Tibial nerve (tissue), 4 donors: ENCODE data around the gene ITCH. TPM values are rescaled to one million over a fixed set of nuclear protein-coding genes. Genes with fewer than 3 reads are reported as not detected.
"Not testable (repeated sequence)": the region's sequence is repeated elsewhere in the genome, so short reads cannot be mapped to it uniquely, and the experiment has no call there.

Source experiments
- DNase-seq, 2 donors: peaks; one replicate each; pipeline ENCODE4 v3.0.0-alpha.2; 2019; ENCODE audit warnings: low spot score in 2 of 2
- H3K27ac ChIP-seq, 4 donors: fragments of 200-600 bp; sonication (generic) in 3 of 4; one replicate each; pipeline ENCODE4 v1.5.1; 2017 to 2019; ENCODE audit warnings: mild to moderate bottlenecking in 1 of 4
- H3K27me3 ChIP-seq, 2 donors: fragments of 200-600 bp; sonication (generic) in 1 of 2; one replicate each; pipeline versions ENCODE4 v1.5.1 to v1.6.0; 2017 to 2019
- H3K36me3 ChIP-seq, 3 donors: fragments of 200-600 bp; sonication (generic); one replicate each; pipeline ENCODE4 v1.5.1; 2018 to 2019
- H3K4me1 ChIP-seq, 4 donors: fragments of 200-600 bp; sonication (generic) in 3 of 4; one replicate each; pipeline ENCODE4 v1.5.1; 2017 to 2019
- H3K4me3 ChIP-seq, 4 donors: fragments of 200-600 bp; sonication (generic) in 3 of 4; one replicate each; pipeline ENCODE4 v1.5.1; 2017 to 2019; ENCODE audit warnings: mild to moderate bottlenecking in 1 of 4, moderate library complexity in 1 of 4
- H3K9me3 ChIP-seq, 4 donors: fragments of 200-600 bp; sonication (generic) in 3 of 4; one replicate each; pipeline ENCODE4 v1.5.1; 2017 to 2019
- EP300 ChIP-seq, 2 donors: sonication (generic); formaldehyde crosslinking; IDR thresholded peaks; one replicate each; pipeline ENCODE4 v1.6.1; 2017; ENCODE audit warnings: antibody characterized with exemption in 2 of 2, mild to moderate bottlenecking in 1 of 2
- POLR2A ChIP-seq, 2 donors: fragments of 450-650 bp; IDR thresholded peaks; one replicate each; pipeline ENCODE4 v1.6.1; 2017; ENCODE audit warnings: antibody characterized with exemption in 2 of 2, mild to moderate bottlenecking in 2 of 2, moderate library complexity in 2 of 2
- WGBS, 2 donors: methylation state at CpG; one replicate each; pipeline ENCODE4 v1.1.5; 2018; 5-methylcytosine and 5-hydroxymethylcytosine counted together
- total RNA-seq, 4 donors: library from RNA; depleted of rRNA; stranded (reverse); fragments of >200 nt; gene quantifications; one replicate each; pipeline ENCODE4 v1.1.0, GENCODE V29; 2016
- TF ChIP-seq, protein P1 (sequence below), 5 experiments: fragments of 200-600 bp in 3 of 5; fragments of 450-650 bp in 2 of 5; sonication (generic) in 3 of 5; IDR thresholded peaks; one replicate each; pipeline ENCODE4 v1.5.1; 2016 to 2019; ENCODE audit warnings: antibody characterized with exemption in 5 of 5, mild to moderate bottlenecking in 3 of 5, moderate library complexity in 2 of 5

Gene ITCH
- total RNA-seq, 4 donors from 2014 or later: 48.4 to 85.4 (median 62.8) TPM

DNA sequence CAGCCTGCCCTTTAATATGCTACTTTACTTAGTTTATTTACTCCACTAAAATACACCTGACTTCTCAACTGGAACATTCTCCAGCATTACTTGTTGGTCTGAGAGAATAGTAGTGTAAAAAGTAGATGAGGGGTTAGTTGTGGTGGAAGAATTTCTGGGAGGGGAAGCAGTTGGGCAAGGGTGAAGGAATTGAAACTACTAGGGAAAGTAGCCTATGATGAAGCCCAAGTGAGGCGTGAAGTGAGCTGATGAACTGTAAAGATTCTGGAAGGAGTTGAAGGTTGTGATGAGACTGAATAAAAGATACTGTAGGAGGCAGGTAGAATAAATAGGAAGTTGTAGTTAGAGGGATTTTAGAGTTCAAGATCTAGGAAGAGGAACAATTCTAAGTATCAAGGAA lies 72.5 kb downstream of the ITCH start:
- DNase-seq: no peak
- H3K36me3 ChIP-seq: peaks cover 0 to 32% (median 0%) of the 10 kb centered on the region in 3 donors
- H3K9me3 ChIP-seq: no peaks in the 10 kb centered on the region
- 87 to 91% methylated on average over 1 of the region's 1 CpG for WGBS, 2 donors
- no peaks in the 10 kb centered on the region for H3K27me3 ChIP-seq
- H3K4me3 ChIP-seq: no peak overlapping the region
- H3K4me1 ChIP-seq: peaks cover 0 to 7% (median 0%) of the 10 kb centered on the region in 4 donors
- no peak for TF ChIP-seq POLR2A (IDR thresholded peaks at IDR 0.05)
- no peak for TF ChIP-seq EP300 (IDR thresholded peaks at IDR 0.05)
- TF ChIP-seq, protein P1, sequence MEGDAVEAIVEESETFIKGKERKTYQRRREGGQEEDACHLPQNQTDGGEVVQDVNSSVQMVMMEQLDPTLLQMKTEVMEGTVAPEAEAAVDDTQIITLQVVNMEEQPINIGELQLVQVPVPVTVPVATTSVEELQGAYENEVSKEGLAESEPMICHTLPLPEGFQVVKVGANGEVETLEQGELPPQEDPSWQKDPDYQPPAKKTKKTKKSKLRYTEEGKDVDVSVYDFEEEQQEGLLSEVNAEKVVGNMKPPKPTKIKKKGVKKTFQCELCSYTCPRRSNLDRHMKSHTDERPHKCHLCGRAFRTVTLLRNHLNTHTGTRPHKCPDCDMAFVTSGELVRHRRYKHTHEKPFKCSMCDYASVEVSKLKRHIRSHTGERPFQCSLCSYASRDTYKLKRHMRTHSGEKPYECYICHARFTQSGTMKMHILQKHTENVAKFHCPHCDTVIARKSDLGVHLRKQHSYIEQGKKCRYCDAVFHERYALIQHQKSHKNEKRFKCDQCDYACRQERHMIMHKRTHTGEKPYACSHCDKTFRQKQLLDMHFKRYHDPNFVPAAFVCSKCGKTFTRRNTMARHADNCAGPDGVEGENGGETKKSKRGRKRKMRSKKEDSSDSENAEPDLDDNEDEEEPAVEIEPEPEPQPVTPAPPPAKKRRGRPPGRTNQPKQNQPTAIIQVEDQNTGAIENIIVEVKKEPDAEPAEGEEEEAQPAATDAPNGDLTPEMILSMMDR (IDR thresholded peaks at IDR 0.05): no peak
- H3K27ac ChIP-seq: no peak overlapping the region

DNA sequence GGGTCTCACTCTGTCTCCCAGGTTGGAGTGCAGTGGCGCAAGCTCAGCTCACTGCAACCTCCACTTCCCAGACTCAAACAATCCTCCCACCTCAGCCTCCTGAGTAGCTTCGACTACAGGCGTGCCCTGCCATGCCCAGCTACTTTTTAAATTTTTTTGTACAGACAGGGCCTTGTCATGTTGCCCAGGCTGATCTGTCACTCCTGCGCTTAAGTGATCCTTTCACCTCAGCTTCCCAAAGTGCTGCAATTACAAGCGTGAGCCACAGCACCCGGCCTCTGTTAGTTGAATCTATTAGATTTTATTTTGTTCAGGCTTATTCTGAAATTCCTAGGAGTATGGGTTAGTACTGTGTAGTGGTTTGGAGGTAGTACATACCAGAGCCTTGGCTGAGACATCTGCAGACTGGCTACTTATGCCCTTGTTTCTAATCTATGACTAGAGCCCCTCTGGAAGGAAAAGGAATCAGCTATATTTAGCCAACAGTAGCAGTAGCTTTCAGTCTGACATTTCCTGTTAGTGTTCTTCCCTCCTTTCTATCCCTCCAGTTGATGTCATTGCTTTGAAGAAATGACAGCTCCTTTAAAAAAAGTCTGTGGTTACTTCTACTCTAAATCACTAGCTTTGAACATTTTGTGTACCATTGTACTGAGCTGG lies 74.4 kb downstream of the ITCH start:
- Histone ChIP-seq H3K4me3 (no peak overlapping the region), H3K9me3 (no peaks in the 10 kb centered on the region), H3K4me1 (peaks cover 0 to 7% (median 0%) of the 10 kb centered on the region in 4 donors), H3K27ac (no peak overlapping the region), H3K36me3 (peaks cover 0 to 51% (median 0%) of the 10 kb centered on the region in 3 donors), H3K27me3 (no peaks in the 10 kb centered on the region)
- TF ChIP-seq, protein P1 (IDR thresholded peaks at IDR 0.05): no peak
- no peak for TF ChIP-seq EP300 (IDR thresholded peaks at IDR 0.05)
- no peak for TF ChIP-seq POLR2A (IDR thresholded peaks at IDR 0.05)
- DNase-seq: no peak
- 65 to 78% methylated on average over 6 of the region's 6 CpGs for WGBS, 2 donors

DNA sequence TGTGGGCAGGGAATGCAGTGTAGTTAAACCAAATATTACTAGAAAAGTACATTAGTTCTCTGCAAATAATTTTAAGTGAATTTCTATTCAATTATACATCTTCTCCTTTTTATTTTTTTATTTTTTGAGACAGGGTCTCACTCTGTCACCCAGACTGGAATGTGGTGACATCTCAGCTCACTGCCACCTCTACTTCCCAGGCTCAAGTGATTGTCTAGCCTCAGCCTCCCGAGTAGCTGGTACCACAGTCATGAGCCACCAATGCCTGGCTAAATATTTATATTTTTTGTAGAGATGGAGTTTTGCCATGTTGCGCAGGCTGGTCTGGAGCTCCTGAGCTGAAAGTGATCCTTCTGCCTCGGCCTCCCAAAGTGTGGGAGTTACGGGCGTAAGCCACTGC lies 76.1 kb downstream of the ITCH start:
- no peak overlapping the region for H3K27ac ChIP-seq
- peaks cover 0 to 7% (median 0%) of the 10 kb centered on the region in 4 donors for H3K4me1 ChIP-seq
- 94 to 95% methylated on average over 5 of the region's 5 CpGs for WGBS, 2 donors
- H3K27me3 ChIP-seq: no peaks in the 10 kb centered on the region
- H3K36me3 ChIP-seq: peaks cover 0 to 63% (median 0%) of the 10 kb centered on the region in 3 donors
- no peak for DNase-seq
- TF ChIP-seq, protein P1 (IDR thresholded peaks at IDR 0.05): no peak
- TF ChIP-seq EP300 (IDR thresholded peaks at IDR 0.05) (no peak), POLR2A (IDR thresholded peaks at IDR 0.05) (no peak)
- H3K9me3 ChIP-seq: no peaks in the 10 kb centered on the region
- H3K4me3 ChIP-seq: no peak overlapping the region

DNA sequence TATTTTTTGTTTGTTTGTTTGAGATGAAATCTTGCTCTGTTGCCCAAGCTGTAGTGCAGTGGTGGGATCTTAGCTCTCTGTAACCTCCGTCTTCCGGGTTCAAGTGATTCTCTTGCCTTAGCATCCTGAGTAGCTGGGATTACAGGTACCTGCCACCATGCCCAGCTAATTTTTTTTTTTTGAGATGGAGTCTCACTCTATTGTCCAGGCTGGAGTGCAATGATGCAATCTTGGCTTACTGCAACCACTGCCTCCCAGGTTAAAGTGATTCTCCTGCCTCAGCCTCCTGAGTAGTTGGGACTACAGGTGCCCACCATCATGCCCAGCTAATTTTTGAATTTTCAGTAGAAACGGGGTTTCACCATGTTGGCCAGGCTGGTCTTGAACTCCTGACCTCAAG lies 78.3 kb downstream of the ITCH start:
- H3K9me3 ChIP-seq, H3K27me3 ChIP-seq, H3K4me3 ChIP-seq, H3K27ac ChIP-seq, H3K4me1 ChIP-seq, DNase-seq: not testable (repeated sequence)
- peaks cover 0 to 85% (median 0%) of the 10 kb centered on the region in 3 donors for H3K36me3 ChIP-seq
- WGBS, 2 donors: 91 to 92% methylated on average over 3 of the region's 3 CpGs

DNA sequence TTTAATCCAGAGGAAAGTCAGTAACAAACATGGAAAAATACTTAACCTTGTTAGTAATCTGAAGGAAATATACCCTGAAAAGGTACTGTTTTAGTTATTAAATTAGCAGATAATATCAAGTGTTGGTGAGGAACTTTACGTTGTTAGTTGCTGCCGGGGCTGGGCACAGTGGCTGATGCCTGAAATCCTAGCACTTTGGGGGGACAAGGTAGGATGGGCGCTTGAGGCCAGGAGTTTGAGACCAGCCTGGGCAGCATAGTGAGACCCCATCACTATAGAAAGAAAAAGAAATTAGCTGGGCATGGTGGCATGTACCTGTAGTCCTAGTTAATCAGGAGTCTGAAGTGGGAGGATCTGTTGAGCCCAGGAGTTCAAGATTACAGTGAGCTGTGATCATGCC lies 80.5 kb downstream of the ITCH start:
- no peak for TF ChIP-seq EP300 (IDR thresholded peaks at IDR 0.05)
- TF ChIP-seq, protein P1 (IDR thresholded peaks at IDR 0.05): no peak
- no peak for TF ChIP-seq POLR2A (IDR thresholded peaks at IDR 0.05)
- Histone ChIP-seq H3K36me3 (peaks cover 0 to 99% (median 0%) of the 10 kb centered on the region in 3 donors), H3K27ac (no peak overlapping the region), H3K9me3 (no peaks in the 10 kb centered on the region), H3K4me3 (no peak overlapping the region), H3K4me1 (no peaks in the 10 kb centered on the region), H3K27me3 (no peaks in the 10 kb centered on the region)
- DNase-seq: no peak
- WGBS, 2 donors: 95 to 97% methylated on average over 3 of the region's 3 CpGs
